K562 (cell line): ENCODE measurements around the gene DYNC2I2. TPM values are rescaled to one million over a fixed set of nuclear protein-coding genes. Genes with fewer than 3 reads are reported as not detected.

Experiments
- ADNP ChIP-seq: fragments of 200-800 bp; sonication (Bioruptor generic); IDR thresholded peaks from 2 replicates; pipeline ENCODE4 v1.6.1; 2016; ENCODE audit warnings: missing genetic modification characterization, missing compliant biosample characterization
- CBFB ChIP-seq: sonication (generic); formaldehyde crosslinking; IDR thresholded peaks from 2 replicates; pipeline ENCODE4 v1.4.0; 2020; ENCODE audit warnings: mild to moderate bottlenecking, missing genetic modification reagents
- CREB3 ChIP-seq: fragments of 450-650 bp; conservative IDR thresholded peaks from 2 replicates; pipeline ENCODE4 v1.6.1; 2016; ENCODE audit warnings: missing genetic modification characterization, low read depth, mild to moderate bottlenecking, missing compliant biosample characterization, moderate library complexity
- NR2C2 ChIP-seq, 2 experiments: fragments of 200-800 bp in 1 of 2; sonication (Bioruptor generic) in 1 of 2; sonication (generic) in 1 of 2; formaldehyde crosslinking in 1 of 2; IDR thresholded peaks; 2 replicates each; pipeline versions ENCODE4 v1.6.1 to v1.8.0; 2016 to 2022; ENCODE audit warnings: mild to moderate bottlenecking in 1 of 2, missing compliant biosample characterization in 1 of 2, missing genetic modification characterization in 1 of 2, missing genetic modification reagents in 1 of 2
- POLR2B ChIP-seq: fragments of 450-650 bp; IDR thresholded peaks from 2 replicates; pipeline ENCODE4 v1.6.1; 2018; ENCODE audit warnings: low read depth; ENCODE audit not compliant: partially characterized antibody
- PTBP1 ChIP-seq: fragments of 200-400 bp; formaldehyde crosslinking; IDR thresholded peaks from 2 replicates; pipeline ENCODE4 v1.6.1; 2017; ENCODE audit warnings: low read depth, low read length
- SRSF3 ChIP-seq: fragments of 200-400 bp; formaldehyde crosslinking; IDR thresholded peaks from 2 replicates; pipeline ENCODE4 v1.6.1; 2016; ENCODE audit warnings: mild to moderate bottlenecking, low read length, moderate library complexity; ENCODE audit not compliant: insufficient read depth
- ZNF134 ChIP-seq: fragments of 250-450 bp; sonication (Bioruptor Pico); conservative IDR thresholded peaks from 2 replicates; pipeline ENCODE4 v1.4.0; 2020
- polyA plus RNA-seq, 8 experiments: library from polyadenylated mRNA; depleted of rRNA in 4 of 8; stranded (reverse) in 5 of 8; unstranded in 3 of 8; fragments of >200 nt; fragmentation: Nextera tagmentation in 2 of 8; fragmentation: Illumina TruSeq in 1 of 8; extraction: Ambion mirVana in 2 of 8; extraction: Trizol in 1 of 8; gene quantifications; 2 replicates each; pipeline versions ENCODE4 v1.2.1 to v1.2.3, GENCODE V29; 2011 to 2014; ENCODE audit warnings: inconsistent platforms in 1 of 8, missing spikeins in 1 of 8
- total RNA-seq, 7 experiments: library from RNA; depleted of rRNA in 6 of 7; stranded (reverse); fragments of >200 nt in 6 of 7; fragmentation: Illumina TruSeq in 2 of 7; extraction: Trizol in 2 of 7; gene quantifications; 2 replicates each; pipeline versions ENCODE4 v1.2.1 to v1.2.3, GENCODE V29; 2011 to 2021; ENCODE audit warnings: low replicate concordance in 1 of 7
- TF ChIP-seq, protein P1 (sequence below): fragments of 250-450 bp; sonication (Bioruptor Pico); IDR thresholded peaks from 2 replicates; pipeline ENCODE4 v1.4.0; 2020; ENCODE audit warnings: mild to moderate bottlenecking
- TF ChIP-seq, protein P2 (sequence below): fragments of 250-450 bp; sonication (Bioruptor Pico); IDR thresholded peaks from 2 replicates; pipeline ENCODE4 v1.4.0; 2020; ENCODE audit warnings: mild to moderate bottlenecking, moderate library complexity
- TF ChIP-seq, protein P3 (sequence below): fragments of 250-450 bp; sonication (Bioruptor Pico); IDR thresholded peaks from 2 replicates; pipeline ENCODE4 v1.4.0; 2020

The DYNC2I2 gene
- total and polyA plus RNA-seq, 9 of the 15 experiments (the other 6 are each of a cell fraction or from before 2014, with no cell fraction given) = 1.5 to 249 (median 70.0) TPM

GRCh38 chr9:128688501-128689292 is 32.0 kb upstream of the DYNC2I2 start, which contains the start of gene SET (continued):
- TF ChIP-seq, protein P1, sequence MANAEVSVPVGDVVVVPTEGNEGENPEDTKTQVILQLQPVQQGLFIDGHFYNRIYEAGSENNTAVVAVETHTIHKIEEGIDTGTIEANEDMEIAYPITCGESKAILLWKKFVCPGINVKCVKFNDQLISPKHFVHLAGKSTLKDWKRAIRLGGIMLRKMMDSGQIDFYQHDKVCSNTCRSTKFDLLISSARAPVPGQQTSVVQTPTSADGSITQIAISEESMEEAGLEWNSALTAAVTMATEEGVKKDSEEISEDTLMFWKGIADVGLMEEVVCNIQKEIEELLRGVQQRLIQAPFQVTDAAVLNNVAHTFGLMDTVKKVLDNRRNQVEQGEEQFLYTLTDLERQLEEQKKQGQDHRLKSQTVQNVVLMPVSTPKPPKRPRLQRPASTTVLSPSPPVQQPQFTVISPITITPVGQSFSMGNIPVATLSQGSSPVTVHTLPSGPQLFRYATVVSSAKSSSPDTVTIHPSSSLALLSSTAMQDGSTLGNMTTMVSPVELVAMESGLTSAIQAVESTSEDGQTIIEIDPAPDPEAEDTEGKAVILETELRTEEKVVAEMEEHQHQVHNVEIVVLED (CRISPR knock-in tag) = peak; percentile 97
- peak; percentile 51 for TF ChIP-seq POLR2B
- TF ChIP-seq ZNF134 (CRISPR knock-in tag) = peak; percentile 58; the same call in 1 of the 2 replicates
- no peak for TF ChIP-seq ADNP (tag)
- TF ChIP-seq CBFB (CRISPR knock-in tag) = peak; percentile 83; the same call in 1 of the 2 replicates
- TF ChIP-seq CREB3 (tag) = peak; percentile 91
- TF ChIP-seq, protein P2, sequence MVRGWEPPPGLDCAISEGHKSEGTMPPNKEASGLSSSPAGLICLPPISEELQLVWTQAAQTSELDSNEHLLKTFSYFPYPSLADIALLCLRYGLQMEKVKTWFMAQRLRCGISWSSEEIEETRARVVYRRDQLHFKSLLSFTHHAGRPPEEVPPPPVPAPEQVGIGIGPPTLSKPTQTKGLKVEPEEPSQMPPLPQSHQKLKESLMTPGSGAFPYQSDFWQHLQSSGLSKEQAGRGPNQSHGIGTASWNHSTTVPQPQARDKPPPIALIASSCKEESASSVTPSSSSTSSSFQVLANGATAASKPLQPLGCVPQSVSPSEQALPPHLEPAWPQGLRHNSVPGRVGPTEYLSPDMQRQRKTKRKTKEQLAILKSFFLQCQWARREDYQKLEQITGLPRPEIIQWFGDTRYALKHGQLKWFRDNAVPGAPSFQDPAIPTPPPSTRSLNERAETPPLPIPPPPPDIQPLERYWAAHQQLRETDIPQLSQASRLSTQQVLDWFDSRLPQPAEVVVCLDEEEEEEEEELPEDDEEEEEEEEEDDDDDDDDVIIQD (CRISPR knock-in tag) = peak; percentile 86
- TF ChIP-seq, protein P3, sequence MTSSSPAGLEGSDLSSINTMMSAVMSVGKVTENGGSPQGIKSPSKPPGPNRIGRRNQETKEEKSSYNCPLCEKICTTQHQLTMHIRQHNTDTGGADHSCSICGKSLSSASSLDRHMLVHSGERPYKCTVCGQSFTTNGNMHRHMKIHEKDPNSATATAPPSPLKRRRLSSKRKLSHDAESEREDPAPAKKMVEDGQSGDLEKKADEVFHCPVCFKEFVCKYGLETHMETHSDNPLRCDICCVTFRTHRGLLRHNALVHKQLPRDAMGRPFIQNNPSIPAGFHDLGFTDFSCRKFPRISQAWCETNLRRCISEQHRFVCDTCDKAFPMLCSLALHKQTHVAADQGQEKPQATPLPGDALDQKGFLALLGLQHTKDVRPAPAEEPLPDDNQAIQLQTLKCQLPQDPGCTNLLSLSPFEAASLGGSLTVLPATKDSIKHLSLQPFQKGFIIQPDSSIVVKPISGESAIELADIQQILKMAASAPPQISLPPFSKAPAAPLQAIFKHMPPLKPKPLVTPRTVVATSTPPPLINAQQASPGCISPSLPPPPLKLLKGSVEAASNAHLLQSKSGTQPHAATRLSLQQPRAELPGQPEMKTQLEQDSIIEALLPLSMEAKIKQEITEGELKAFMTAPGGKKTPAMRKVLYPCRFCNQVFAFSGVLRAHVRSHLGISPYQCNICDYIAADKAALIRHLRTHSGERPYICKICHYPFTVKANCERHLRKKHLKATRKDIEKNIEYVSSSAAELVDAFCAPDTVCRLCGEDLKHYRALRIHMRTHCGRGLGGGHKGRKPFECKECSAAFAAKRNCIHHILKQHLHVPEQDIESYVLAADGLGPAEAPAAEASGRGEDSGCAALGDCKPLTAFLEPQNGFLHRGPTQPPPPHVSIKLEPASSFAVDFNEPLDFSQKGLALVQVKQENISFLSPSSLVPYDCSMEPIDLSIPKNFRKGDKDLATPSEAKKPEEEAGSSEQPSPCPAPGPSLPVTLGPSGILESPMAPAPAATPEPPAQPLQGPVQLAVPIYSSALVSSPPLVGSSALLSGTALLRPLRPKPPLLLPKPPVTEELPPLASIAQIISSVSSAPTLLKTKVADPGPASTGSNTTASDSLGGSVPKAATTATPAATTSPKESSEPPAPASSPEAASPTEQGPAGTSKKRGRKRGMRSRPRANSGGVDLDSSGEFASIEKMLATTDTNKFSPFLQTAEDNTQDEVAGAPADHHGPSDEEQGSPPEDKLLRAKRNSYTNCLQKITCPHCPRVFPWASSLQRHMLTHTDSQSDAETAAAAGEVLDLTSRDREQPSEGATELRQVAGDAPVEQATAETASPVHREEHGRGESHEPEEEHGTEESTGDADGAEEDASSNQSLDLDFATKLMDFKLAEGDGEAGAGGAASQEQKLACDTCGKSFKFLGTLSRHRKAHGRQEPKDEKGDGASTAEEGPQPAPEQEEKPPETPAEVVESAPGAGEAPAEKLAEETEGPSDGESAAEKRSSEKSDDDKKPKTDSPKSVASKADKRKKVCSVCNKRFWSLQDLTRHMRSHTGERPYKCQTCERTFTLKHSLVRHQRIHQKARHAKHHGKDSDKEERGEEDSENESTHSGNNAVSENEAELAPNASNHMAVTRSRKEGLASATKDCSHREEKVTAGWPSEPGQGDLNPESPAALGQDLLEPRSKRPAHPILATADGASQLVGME (CRISPR knock-in tag) = peak; percentile 93
- TF ChIP-seq SRSF3 = no peak
- TF ChIP-seq NR2C2 (CRISPR knock-in tag; IDR thresholded peaks at IDR 0.05) = peak; percentile 61; the same call in 1 of the 2 replicates
- TF ChIP-seq NR2C2 (tag; IDR thresholded peaks at IDR 0.05) = no peak
- no peak for TF ChIP-seq PTBP1
